Measurements from ENCODE around the gene MRC2. TPM values are rescaled to one million over a fixed set of nuclear protein-coding genes. Genes with fewer than 3 reads are reported as not detected.

Gene MRC2
- total RNA-seq, 1 donor from 2014 or later: 127 TPM

DNA sequence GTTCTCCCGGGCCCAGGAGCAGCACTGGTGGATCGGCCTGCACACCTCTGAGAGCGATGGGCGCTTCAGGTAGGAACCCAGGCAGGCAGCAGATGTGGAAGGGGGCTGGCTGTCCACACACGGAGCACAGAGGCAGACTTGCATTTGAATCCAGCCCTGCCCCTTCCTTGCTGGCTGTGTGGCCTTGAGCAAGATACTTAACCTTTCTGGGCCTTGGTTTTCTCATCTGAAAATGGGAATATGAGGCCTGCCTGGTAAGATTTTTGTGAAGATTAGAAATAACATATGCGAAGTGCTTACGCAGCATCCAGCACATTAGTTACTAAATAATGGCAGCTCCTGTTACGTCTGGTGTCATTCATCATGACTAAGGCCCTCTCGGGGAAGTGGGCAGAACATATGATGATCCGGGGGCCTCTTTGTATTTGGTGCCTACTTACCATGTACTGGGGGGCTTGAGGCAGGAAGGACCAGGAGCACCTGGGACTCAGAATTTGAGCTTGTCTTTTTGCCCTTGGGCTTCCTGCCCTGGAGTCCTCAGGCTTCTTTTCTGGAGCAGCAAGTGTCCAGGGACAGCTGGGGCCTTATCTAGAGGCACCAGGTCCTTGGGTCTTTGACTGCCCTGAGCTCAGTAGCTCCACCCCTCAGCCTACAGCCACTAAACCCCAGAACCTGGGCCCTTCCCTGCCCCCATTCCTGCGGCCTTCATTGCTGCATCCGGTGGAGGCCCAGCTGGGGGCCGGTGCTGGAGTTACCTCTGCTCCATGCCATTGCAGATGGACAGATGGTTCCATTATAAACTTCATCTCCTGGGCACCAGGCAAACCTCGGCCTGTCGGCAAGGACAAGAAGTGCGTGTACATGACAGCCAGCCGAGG lies 53.8 kb downstream of the MRC2 start:
- H3K9me3 ChIP-seq: no peaks in the 10 kb centered on the region
- H3K27me3 ChIP-seq: no peaks in the 10 kb centered on the region
- ATAC-seq (no peak), DNase-seq (no peak)
- intact Hi-C loops (cut with DNase I): no loop called here
- no peak overlapping the region for H3K27ac ChIP-seq
- TF ChIP-seq, protein P1, sequence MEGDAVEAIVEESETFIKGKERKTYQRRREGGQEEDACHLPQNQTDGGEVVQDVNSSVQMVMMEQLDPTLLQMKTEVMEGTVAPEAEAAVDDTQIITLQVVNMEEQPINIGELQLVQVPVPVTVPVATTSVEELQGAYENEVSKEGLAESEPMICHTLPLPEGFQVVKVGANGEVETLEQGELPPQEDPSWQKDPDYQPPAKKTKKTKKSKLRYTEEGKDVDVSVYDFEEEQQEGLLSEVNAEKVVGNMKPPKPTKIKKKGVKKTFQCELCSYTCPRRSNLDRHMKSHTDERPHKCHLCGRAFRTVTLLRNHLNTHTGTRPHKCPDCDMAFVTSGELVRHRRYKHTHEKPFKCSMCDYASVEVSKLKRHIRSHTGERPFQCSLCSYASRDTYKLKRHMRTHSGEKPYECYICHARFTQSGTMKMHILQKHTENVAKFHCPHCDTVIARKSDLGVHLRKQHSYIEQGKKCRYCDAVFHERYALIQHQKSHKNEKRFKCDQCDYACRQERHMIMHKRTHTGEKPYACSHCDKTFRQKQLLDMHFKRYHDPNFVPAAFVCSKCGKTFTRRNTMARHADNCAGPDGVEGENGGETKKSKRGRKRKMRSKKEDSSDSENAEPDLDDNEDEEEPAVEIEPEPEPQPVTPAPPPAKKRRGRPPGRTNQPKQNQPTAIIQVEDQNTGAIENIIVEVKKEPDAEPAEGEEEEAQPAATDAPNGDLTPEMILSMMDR (IDR thresholded peaks at IDR 0.05): no peak
- no peaks in the 10 kb centered on the region for H3K4me1 ChIP-seq
- no peak overlapping the region for H3K4me3 ChIP-seq
- peaks cover 42% of the 10 kb centered on the region for H3K36me3 ChIP-seq

DNA sequence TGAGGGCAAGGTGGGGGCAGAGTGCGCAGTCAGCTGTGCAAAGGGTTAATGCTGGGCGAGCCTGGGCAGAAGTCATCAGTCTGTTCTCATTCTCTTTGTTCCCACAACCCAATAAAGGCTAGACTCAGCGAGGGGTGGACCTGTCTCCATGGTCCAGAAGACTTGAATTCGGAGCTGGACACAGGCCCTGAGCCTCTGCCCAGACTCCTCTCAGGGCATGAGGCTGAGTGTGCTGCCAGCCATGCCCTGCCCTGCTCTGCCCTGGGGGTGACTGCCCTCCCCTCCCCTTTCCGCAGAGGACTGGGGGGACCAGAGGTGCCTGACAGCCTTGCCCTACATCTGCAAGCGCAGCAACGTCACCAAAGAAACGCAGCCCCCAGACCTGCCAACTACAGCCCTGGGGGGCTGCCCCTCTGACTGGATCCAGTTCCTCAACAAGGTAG lies 54.5 kb downstream of the MRC2 start:
- no peaks in the 10 kb centered on the region for H3K4me1 ChIP-seq
- DNase-seq (no peak), ATAC-seq (no peak)
- no peaks in the 10 kb centered on the region for H3K9me3 ChIP-seq
- peaks cover 36% of the 10 kb centered on the region for H3K36me3 ChIP-seq
- no peak overlapping the region for H3K4me3 ChIP-seq
- intact Hi-C loops (cut with DNase I): no loop called here
- H3K27me3 ChIP-seq: no peaks in the 10 kb centered on the region
- TF ChIP-seq, protein P1 (IDR thresholded peaks at IDR 0.05): no peak
- no peak overlapping the region for H3K27ac ChIP-seq

DNA sequence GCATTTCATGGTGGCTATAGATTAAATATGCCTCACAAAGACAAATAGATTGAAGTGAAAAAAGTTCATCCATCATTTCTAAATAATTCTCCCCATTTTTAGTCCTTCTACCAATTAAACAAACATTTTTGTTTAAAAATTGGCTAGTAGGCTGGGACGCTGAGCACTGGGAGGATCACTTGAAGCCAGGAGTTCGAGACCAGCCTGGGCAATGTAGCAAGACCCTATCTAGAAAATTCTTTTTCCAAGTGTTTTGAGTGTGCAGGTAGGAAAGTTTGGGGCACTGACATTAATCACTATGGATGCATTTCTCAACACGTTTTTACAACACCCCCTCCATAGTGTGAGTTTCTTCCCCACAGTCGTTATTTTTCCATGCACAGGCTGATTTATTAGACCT lies 56.7 kb downstream of the MRC2 start:
- no peak overlapping the region for H3K27ac ChIP-seq
- H3K27me3 ChIP-seq: no peaks in the 10 kb centered on the region
- no peak overlapping the region for H3K4me3 ChIP-seq
- intact Hi-C loops (cut with DNase I): no loop called here
- TF ChIP-seq, protein P1 (IDR thresholded peaks at IDR 0.05): no peak
- DNase-seq (no peak), ATAC-seq (no peak)
- H3K4me1 ChIP-seq: no peaks in the 10 kb centered on the region
- H3K9me3 ChIP-seq: no peaks in the 10 kb centered on the region
- H3K36me3 ChIP-seq: peaks cover 30% of the 10 kb centered on the region

DNA sequence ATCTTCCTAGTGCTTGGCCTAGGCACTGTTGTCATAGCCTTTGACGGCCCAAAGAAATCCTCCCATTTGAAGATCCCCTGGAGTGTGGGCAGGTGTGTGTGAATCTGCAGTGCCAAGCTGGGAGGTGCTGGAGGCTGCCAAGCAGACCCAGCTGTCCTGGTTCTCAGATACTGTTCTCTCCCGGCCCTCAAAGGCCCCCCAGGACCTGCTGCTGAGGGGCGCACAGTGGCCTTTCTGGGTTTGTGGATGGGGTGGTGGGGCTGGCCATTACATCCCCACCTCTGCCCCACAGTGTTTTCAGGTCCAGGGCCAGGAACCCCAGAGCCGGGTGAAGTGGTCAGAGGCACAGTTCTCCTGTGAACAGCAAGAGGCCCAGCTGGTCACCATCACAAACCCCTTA lies 60.5 kb downstream of the MRC2 start:
- no peaks in the 10 kb centered on the region for H3K9me3 ChIP-seq
- H3K4me1 ChIP-seq: no peaks in the 10 kb centered on the region
- TF ChIP-seq, protein P1 (IDR thresholded peaks at IDR 0.05): no peak
- H3K36me3 ChIP-seq: peaks cover 8% of the 10 kb centered on the region
- no peak overlapping the region for H3K27ac ChIP-seq
- no peak for DNase-seq
- ATAC-seq: no peak
- intact Hi-C loops (cut with DNase I): no loop called here
- no peaks in the 10 kb centered on the region for H3K27me3 ChIP-seq
- H3K4me3 ChIP-seq: no peak overlapping the region

DNA sequence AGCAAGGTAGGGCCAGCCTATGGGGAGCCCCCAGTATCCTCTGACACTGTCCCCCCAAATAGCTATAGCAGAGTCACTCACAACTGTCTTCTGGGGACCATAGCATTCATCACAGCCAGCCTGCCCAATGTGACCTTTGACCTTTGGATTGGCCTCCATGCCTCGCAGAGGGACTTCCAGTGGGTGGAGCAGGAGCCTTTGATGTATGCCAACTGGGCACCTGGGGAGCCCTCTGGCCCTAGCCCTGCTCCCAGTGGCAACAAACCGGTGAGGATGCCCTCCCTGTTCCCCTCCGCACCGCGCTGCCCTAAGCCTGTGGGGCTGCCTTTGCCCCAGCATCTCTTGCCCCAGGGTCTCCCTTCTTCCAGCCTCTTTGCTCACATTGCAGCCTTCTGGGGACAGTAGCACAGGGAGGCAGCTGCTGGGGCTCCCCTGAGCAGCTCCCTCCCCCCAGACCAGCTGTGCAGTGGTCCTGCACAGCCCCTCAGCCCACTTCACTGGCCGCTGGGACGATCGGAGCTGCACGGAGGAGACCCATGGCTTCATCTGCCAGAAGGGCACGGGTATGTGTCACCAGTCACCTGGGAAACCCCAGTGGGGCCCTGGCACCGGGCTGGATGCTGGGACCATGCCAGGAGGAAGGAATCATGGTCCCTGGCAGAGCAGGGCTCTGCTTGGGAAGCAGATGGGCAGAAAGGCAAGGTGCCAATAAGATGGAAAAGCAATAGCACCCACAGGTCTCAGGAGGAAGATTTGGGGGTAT lies 61.1 kb downstream of the MRC2 start:
- intact Hi-C loops (cut with DNase I): no loop called here
- H3K27me3 ChIP-seq: no peaks in the 10 kb centered on the region
- no peak overlapping the region for H3K4me3 ChIP-seq
- ATAC-seq (no peak), DNase-seq (no peak)
- TF ChIP-seq, protein P1 (IDR thresholded peaks at IDR 0.05): no peak
- H3K9me3 ChIP-seq: no peaks in the 10 kb centered on the region
- H3K27ac ChIP-seq: no peak overlapping the region
- H3K4me1 ChIP-seq: no peaks in the 10 kb centered on the region
- H3K36me3 ChIP-seq: peaks cover 6% of the 10 kb centered on the region

Measured in upper lobe of right lung (tissue), 1 donor.